K562 (cell line): ENCODE measurements around the gene DHX35. TPM values are rescaled to one million over a fixed set of nuclear protein-coding genes. Genes with fewer than 3 reads are reported as not detected.

Experiments
- DMBX1 ChIP-seq: fragments of 250-450 bp; sonication (Bioruptor Pico); IDR thresholded peaks from 2 replicates; pipeline ENCODE4 v1.8.0; 2022; ENCODE audit warnings: inconsistent platforms, mild to moderate bottlenecking, moderate library complexity, borderline replicate concordance
- EP300 ChIP-seq: IDR thresholded peaks from 2 replicates; pipeline ENCODE4 v1.6.1; 2012; ENCODE audit warnings: low read length, improper control_type of control experiment
- EP400 ChIP-seq: fragments of 450-650 bp; IDR thresholded peaks from 2 replicates; pipeline ENCODE4 v1.6.1; 2017; ENCODE audit warnings: antibody characterized with exemption, mild to moderate bottlenecking, moderate library complexity
- ETV1 ChIP-seq: fragments of 450-650 bp; conservative IDR thresholded peaks from 2 replicates; pipeline ENCODE4 v1.6.1; 2016; ENCODE audit warnings: missing genetic modification characterization, control low read depth, low read depth, missing compliant biosample characterization
- GABPA ChIP-seq: fragments of 200-800 bp; sonication (Bioruptor generic); conservative IDR thresholded peaks from 2 replicates; pipeline ENCODE4 v1.6.1; 2016; ENCODE audit warnings: low read depth, missing genetic modification characterization, missing compliant biosample characterization
- IFI16 ChIP-seq: fragments of 250-450 bp; sonication (Bioruptor Pico); IDR thresholded peaks from 2 replicates; pipeline ENCODE4 v2.1.2; 2022; ENCODE audit warnings: mild to moderate bottlenecking, inconsistent platforms
- NR2F6 ChIP-seq: fragments of 450-650 bp; formaldehyde crosslinking; IDR thresholded peaks from 2 replicates; pipeline ENCODE4 v1.4.0; 2020; ENCODE audit warnings: mild to moderate bottlenecking
- POLR2G ChIP-seq: fragments of 200-400 bp; formaldehyde crosslinking; IDR thresholded peaks from 2 replicates; pipeline ENCODE4 v1.6.1; 2017; ENCODE audit warnings: low read depth, mild to moderate bottlenecking, antibody characterized with exemption, low read length, moderate library complexity
- POLR3G ChIP-seq: IDR thresholded peaks from 2 replicates; pipeline ENCODE4 v1.6.1; 2011; ENCODE audit not compliant: insufficient read length, insufficient replicate concordance; ENCODE audit errors: extremely low read depth
- PTBP1 ChIP-seq: fragments of 200-400 bp; formaldehyde crosslinking; IDR thresholded peaks from 2 replicates; pipeline ENCODE4 v1.6.1; 2017; ENCODE audit warnings: low read depth, low read length
- RAD51 ChIP-seq: fragments of 450-650 bp; IDR thresholded peaks from 2 replicates; pipeline ENCODE4 v1.7.1; 2016; ENCODE audit warnings: low read depth, mild to moderate bottlenecking, borderline replicate concordance
- RBM25 ChIP-seq: fragments of 200-400 bp; formaldehyde crosslinking; IDR thresholded peaks from 2 replicates; pipeline ENCODE4 v1.6.1; 2018; ENCODE audit warnings: low read length, low read depth, moderate library complexity; ENCODE audit not compliant: severe bottlenecking
- RREB1 ChIP-seq: fragments of 250-450 bp; sonication (Bioruptor Pico); IDR thresholded peaks from 2 replicates; pipeline ENCODE4 v1.4.0; 2020
- SIN3B ChIP-seq: fragments of 450-650 bp; IDR thresholded peaks from 2 replicates; pipeline ENCODE4 v1.6.1; 2017; ENCODE audit warnings: low read depth, mild to moderate bottlenecking, moderate library complexity
- SREBF1 ChIP-seq: fragments of 150-350 bp; IDR thresholded peaks from 2 replicates; pipeline ENCODE4 v1.6.1; 2014; ENCODE audit warnings: antibody characterized with exemption, low read depth, low read length, borderline replicate concordance
- U2AF1 ChIP-seq: fragments of 200-400 bp; formaldehyde crosslinking; optimal IDR thresholded peaks from 2 replicates; pipeline ENCODE3; 2017; ENCODE audit warnings: mild to moderate bottlenecking, low read depth, low read length, moderate library complexity
- ZNF217 ChIP-seq: sonication (generic); formaldehyde crosslinking; IDR thresholded peaks from 2 replicates; pipeline ENCODE4 v1.8.0; 2022; ENCODE audit warnings: mild to moderate bottlenecking, missing genetic modification reagents
- ZNF280A ChIP-seq: fragments of 450-650 bp; IDR thresholded peaks from 2 replicates; pipeline ENCODE4 v1.6.1; 2018; ENCODE audit warnings: mild to moderate bottlenecking, low read depth; ENCODE audit not compliant: partially characterized antibody
- ZNF311 ChIP-seq: fragments of 250-450 bp; sonication (Bioruptor Pico); IDR thresholded peaks from 2 replicates; pipeline ENCODE4 v1.4.0; 2020; ENCODE audit warnings: mild to moderate bottlenecking, moderate library complexity
- ZNF431 ChIP-seq: sonication (generic); formaldehyde crosslinking; IDR thresholded peaks from 2 replicates; pipeline ENCODE4 v1.8.0; 2022; ENCODE audit warnings: mild to moderate bottlenecking, missing genetic modification reagents
- polyA plus RNA-seq, 8 experiments: library from polyadenylated mRNA; depleted of rRNA in 4 of 8; stranded (reverse) in 5 of 8; unstranded in 3 of 8; fragments of >200 nt; fragmentation: Nextera tagmentation in 2 of 8; fragmentation: Illumina TruSeq in 1 of 8; extraction: Ambion mirVana in 2 of 8; extraction: Trizol in 1 of 8; gene quantifications; 2 replicates each; pipeline versions ENCODE4 v1.2.1 to v1.2.3, GENCODE V29; 2011 to 2014; ENCODE audit warnings: inconsistent platforms in 1 of 8, missing spikeins in 1 of 8
- total RNA-seq, 7 experiments: library from RNA; depleted of rRNA in 6 of 7; stranded (reverse); fragments of >200 nt in 6 of 7; fragmentation: Illumina TruSeq in 2 of 7; extraction: Trizol in 2 of 7; gene quantifications; 2 replicates each; pipeline versions ENCODE4 v1.2.1 to v1.2.3, GENCODE V29; 2011 to 2021; ENCODE audit warnings: low replicate concordance in 1 of 7

Gene DHX35
- total and polyA plus RNA-seq, 9 of the 15 experiments (the other 6 are each of a cell fraction or from before 2014, with no cell fraction given), result 6.5 to 25.6 (median 16.9) TPM

- TF ChIP-seq NR2F6 (CRISPR knock-in tag) (no peak), POLR2G (peak; percentile 90), DMBX1 (CRISPR knock-in tag) (no peak), ETV1 (tag) (no peak), ZNF311 (CRISPR knock-in tag) (no peak), RAD51 (peak; percentile 99), EP400 (peak; percentile 95), U2AF1 (peak; percentile 64), POLR3G (no peak), GABPA (tag) (no peak), IFI16 (CRISPR knock-in tag) (no peak), RBM25 (no peak), EP300 (no peak), PTBP1 (0 out of 2 replicates have a peak, but pooled peaks have one; percentile 28), SIN3B (peak; percentile 92), SREBF1 (0 out of 2 replicates have a peak, but pooled peaks have one; percentile 27), ZNF280A (no peak), ZNF431 (CRISPR knock-in tag) (peak; percentile 56; the same call in 1 of the 2 replicates), RREB1 (peak; percentile 94; the same call in 1 of the 2 replicates), ZNF217 (no peak)
These were observed at the start of gene DHX35 (continued) for GRCh38 chr20:38962044-38962927.
